Measurements from ENCODE around the gene IL17RD. TPM values are rescaled to one million over a fixed set of nuclear protein-coding genes. Genes with fewer than 3 reads are reported as not detected.

The IL17RD gene
- total and polyA plus RNA-seq, 9 of the 15 experiments (the other 6 are each of a cell fraction or from before 2014, with no cell fraction given), result under 0.01 to 0.09 (median 0.04) TPM; not detected in 4

- WGBS (ENCODE audit: insufficient coverage, low coverage, missing lambda C conversion rate), result 5% methylated on average over 4 of the region's 4 CpGs
- BruUV-seq (replicated peaks), result no TSS peak
- H2AFZ ChIP-seq (ENCODE audit: low read depth, low read length), result no peak overlapping the region
- H3K27me3 ChIP-seq (ENCODE audit: control insufficient read depth in 2 of 2, insufficient read depth in 2 of 2, low read length in 2 of 2), result no peaks in the 10 kb centered on the region; a peak in 2 of 5 replicates
- H3K4me1 ChIP-seq (replicated peaks in 1 of 2; ENCODE audit: control insufficient read depth in 2 of 2, insufficient read depth in 2 of 2, low read length in 2 of 2), result no peaks in the 10 kb centered on the region
- ChIA-PET CTCF (ENCODE audit: low intra/inter-chr PET ratio) (no interaction called here), POLR2A (interaction anchor here (0.6 kb wide), 1 partner anchor 85 kb away, joined by 4 read pairs; no protein-coding TSS in a partner anchor)
- intact Hi-C loops (cut with micrococcal nuclease), result no loop called here
- no peaks in the 10 kb centered on the region for H3K79me2 ChIP-seq (ENCODE audit: control insufficient read depth, insufficient read depth, low read length)
- in situ Hi-C loops (cut with MboI), result no loop called here
- H4K20me1 ChIP-seq (replicated peaks; ENCODE audit: control insufficient read depth, insufficient read depth, low read length), result no peaks in the 10 kb centered on the region
- no peak overlapping the region for H3K27ac ChIP-seq (ENCODE audit: extremely low read depth, low read depth, low read length)
- FAIRE-seq, result no peak
- H3K36me3 ChIP-seq (ENCODE audit: control insufficient read depth, insufficient read depth, low read length), result no peaks in the 10 kb centered on the region
- H3K4me2 ChIP-seq (ENCODE audit: insufficient read depth, low read length), result no peak overlapping the region
- no peaks in the 10 kb centered on the region for H3K9me1 ChIP-seq (ENCODE audit: control insufficient read depth, insufficient read depth, low read length)
- no peak overlapping the region for H3K9ac ChIP-seq (ENCODE audit: insufficient read depth in 1 of 2, low read depth in 2 of 2, low read length in 2 of 2)
- no peak overlapping the region for H3K4me3 ChIP-seq
- no peak for ATAC-seq
- TF ChIP-seq MXI1 (IDR thresholded peaks at IDR 0.05; ENCODE audit: low read depth, low read length), result no peak
- TF ChIP-seq HNRNPUL1 (IDR thresholded peaks at IDR 0.05; ENCODE audit: low read length), result no peak
- no peak for TF ChIP-seq SMARCA4 (IDR thresholded peaks at IDR 0.05)
- TF ChIP-seq CTBP1 (IDR thresholded peaks at IDR 0.05; ENCODE audit: borderline replicate concordance), result no peak
- TF ChIP-seq TEAD4 (IDR thresholded peaks at IDR 0.05; ENCODE audit: low read length), result no peak
- TF ChIP-seq TEAD4 (CRISPR knock-in tag; IDR thresholded peaks at IDR 0.05; ENCODE audit: borderline replicate concordance), result no peak
- TF ChIP-seq CHD1 (IDR thresholded peaks at IDR 0.05; ENCODE audit: low read length), result no peak
- no peak for TF ChIP-seq NR3C1 (CRISPR knock-in tag; IDR thresholded peaks at IDR 0.05)
- TF ChIP-seq ARID3A (IDR thresholded peaks at IDR 0.05; ENCODE audit: borderline replicate concordance, low read depth, low read length), result no peak
- TF ChIP-seq MXD1 (CRISPR knock-in tag; IDR thresholded peaks at IDR 0.05; ENCODE audit: borderline replicate concordance, poor library complexity, severe bottlenecking), result no peak
- no peak for TF ChIP-seq TARDBP (IDR thresholded peaks at IDR 0.05)
- no peaks in the 10 kb centered on the region for H3K9me3 ChIP-seq (replicated peaks; ENCODE audit: control insufficient read depth, insufficient read depth, low read depth, low read length)
- DNase-seq (ENCODE audit: extremely low read depth in 1 of 4, low spot score in 3 of 4), result no peak
These were observed 76.1 kb downstream of the IL17RD start for GRCh38 chr3:57089043-57089442.

Measured in K562 (cell line).